TTC549 (cell line): ENCODE data around the gene RDH8.

ENCODE experiments used
- FAIRE-seq: peaks from 2 replicates; lab custom pipeline; 2012; peaks lifted over from hg19 to GRCh38; lab: Jason Lieb, UNC

Gene RDH8, protein sequence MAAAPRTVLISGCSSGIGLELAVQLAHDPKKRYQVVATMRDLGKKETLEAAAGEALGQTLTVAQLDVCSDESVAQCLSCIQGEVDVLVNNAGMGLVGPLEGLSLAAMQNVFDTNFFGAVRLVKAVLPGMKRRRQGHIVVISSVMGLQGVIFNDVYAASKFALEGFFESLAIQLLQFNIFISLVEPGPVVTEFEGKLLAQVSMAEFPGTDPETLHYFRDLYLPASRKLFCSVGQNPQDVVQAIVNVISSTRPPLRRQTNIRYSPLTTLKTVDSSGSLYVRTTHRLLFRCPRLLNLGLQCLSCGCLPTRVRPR

DNA sequence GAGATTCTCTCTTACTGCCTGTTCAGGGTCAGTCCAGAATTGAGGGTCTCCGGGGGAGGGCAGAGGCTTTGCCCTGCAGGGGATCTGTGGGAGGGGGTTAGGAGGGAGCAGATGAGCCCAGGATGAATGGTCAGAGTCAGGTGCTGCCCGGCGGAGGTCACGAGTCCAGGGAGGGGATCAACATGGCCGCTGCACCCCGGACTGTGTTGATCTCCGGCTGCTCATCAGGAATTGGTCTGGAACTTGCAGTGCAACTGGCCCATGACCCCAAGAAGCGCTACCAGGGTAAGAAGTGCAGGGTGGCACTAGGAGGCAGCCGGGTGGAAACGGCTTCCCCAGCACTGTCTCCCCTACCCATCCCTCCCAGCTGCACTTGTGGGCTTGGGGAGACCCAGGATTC lies at the start of gene RDH8:
RDH8 (plus strand) TSS at position 168 of the 400 bp plus-strand sequence; CDS start at position 183, 15 bp downstream.
- FAIRE-seq, result no peak

- FAIRE-seq, result no peak
These were observed 47.3 kb upstream of the RDH8 start for GRCh38 chr19:9966024-9966423.

DNA sequence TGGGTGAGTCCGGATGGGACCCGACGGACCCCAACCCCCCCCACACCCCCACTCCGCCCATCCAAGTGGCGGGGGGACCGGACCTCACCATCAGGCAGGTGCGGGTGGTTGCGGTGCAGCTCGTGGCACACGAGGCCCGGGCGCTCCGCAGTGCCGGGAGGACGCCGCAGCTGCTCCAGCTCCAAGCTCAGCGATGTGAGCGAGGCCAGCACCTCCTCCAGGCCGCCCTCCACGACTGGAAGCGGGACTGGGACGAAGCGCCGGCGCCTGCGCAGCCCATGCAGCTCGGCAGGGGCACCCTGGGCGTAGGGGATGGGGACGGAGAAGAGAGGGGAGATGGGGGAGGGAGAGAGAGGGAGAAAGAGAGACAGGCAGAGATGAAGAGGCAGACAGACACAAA lies 46.8 kb upstream of the RDH8 start:
- FAIRE-seq, result no peak

DNA sequence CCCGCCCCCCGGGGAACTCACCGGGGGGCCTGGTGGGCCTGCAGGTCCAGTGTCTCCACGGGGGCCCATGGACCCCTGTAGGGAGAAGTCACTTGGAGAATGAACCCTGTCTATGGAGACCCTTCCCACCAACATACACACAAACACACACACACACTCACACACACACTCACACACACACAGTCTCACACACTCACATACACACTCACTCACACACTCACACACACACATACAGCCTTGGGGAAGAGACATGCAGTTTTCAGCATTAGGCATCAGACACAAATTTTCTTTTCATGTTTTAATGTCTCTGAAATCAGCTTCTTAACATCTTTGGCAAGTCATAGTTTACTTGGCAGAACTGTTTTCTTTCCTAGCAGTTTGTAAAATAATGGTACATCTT lies 46.0 kb upstream of the RDH8 start:
- FAIRE-seq, result no peak

DNA sequence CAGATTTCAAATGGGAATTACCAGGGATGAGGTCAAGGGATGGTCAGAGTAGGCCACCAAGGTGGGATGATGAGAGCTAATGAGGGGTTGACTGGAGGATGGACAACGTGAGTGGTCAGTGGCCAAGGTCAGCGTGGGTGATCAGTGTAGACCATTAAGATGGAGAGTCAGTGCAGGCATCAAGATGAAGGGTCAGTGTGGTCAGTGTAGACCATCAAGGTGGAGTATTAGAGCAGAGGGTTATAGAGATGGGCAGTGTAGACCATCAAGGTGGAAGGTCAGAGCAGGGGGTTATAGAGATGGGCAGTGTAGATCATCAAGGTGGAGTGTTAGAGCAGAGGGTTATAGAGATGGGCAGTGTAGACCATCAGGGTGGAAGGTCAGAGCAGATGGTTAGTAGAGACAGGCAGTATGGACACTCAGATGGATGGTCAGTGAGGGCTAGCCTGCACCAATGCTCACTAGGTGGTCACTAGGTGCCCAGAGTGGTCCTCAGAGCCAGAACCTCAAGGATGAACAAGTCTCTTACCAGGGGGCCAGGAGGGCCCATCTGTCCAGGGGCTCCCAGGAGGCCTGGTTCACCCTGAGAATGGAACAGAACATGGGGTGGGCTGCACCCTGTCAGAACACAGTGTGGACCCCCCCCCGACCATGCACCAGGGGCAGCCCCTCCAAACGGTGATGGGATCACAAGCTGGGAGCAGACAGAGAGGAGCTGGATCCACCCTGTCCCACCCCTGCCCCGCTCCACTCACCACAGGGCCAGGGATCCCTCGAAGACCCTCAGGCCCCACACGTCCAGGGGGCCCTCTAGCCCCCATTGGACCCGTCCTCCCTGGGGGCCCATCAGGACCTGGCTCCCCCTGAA lies 44.2 kb upstream of the RDH8 start:
- FAIRE-seq, result no peak

DNA sequence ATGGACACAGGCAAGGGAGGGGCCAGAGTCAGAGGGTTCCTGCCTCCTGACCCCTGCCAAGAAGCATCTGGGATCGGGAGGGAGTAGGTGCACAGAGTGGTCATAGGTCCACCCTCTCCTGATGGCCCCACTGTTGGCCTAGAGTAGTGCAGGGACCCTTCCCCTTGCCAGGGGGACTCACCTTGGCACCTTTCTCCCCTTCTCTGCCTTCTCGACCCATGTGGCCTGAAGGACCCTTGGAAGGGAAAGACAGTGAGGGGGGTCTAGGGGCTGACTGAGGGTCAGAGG lies 43.7 kb upstream of the RDH8 start:
- FAIRE-seq, result no peak

GRCh38 chr19:9970481-9970880 lies 42.8 kb upstream of the RDH8 start:
- no peak for FAIRE-seq

DNA sequence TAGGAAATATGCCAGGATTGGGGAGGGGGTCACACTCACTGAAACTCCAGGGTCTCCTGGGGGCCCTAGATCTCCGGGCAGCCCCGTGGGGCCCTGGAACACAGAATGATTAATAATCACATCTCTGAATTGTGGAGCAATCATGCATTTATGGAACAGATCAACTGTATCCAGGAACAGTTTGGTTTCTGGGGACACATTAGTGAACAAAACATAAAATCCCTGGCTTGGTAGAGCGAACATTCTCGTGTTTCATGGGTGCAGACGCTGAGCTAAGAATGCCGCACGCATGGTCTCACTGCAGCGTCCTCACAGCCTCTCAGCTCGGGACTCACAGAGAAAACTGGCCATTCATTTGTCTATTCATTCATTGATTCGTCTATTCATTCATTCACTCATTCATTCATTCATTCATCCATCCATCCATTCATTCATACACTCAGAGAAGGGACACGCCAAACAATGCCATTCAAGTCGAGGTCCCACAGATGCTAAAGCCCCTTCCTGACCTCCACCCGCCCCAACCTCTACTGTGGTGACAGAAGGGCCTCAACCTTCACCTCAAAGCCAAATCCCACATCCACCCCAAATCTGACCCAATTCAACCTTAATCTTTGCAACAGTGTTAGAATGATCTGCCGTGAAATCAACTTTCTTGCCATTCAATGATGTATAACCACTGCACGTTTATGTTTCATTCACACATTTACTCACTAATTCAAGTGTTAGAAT lies 42.0 kb upstream of the RDH8 start:
- no peak for FAIRE-seq

- FAIRE-seq, result no peak
These were observed 41.2 kb upstream of the RDH8 start for GRCh38 chr19:9972103-9972502.

DNA sequence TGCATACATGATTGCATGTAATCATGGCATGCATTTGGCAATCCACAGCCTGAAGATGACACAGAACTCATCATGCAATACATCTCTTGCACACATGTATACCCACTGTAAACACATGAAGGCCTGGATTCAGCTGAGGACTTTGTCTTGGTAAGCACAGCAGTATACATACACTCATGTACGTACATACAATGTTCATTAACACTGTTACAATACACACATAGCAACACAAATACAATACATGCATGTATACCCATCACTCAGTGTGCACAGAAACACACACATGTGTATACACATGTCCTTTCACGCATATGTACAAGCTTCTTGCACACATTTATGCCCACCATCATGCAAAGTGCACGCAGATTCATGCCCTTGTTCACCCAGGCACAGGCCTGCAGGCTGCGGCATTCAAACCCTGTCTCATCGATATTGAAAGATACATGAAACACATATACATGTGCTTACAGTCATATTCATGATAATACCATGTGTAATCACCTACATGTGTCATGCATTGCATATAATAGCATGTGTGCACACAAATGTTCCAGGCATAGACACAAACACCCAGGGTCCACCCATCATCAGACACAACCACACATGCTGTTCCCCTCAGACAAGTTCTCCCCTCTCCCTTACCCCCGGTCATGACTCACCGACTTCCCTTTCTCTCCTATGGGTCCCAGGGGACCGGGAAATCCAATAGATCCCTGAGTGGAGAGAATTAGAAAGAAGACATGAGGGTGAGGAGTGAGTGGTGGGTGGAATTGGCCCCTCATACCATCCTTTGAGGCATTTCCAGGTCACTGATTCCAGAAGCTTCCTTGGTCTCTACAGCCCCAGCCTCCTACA lies 31.6 kb upstream of the RDH8 start:
- FAIRE-seq, result no peak

DNA sequence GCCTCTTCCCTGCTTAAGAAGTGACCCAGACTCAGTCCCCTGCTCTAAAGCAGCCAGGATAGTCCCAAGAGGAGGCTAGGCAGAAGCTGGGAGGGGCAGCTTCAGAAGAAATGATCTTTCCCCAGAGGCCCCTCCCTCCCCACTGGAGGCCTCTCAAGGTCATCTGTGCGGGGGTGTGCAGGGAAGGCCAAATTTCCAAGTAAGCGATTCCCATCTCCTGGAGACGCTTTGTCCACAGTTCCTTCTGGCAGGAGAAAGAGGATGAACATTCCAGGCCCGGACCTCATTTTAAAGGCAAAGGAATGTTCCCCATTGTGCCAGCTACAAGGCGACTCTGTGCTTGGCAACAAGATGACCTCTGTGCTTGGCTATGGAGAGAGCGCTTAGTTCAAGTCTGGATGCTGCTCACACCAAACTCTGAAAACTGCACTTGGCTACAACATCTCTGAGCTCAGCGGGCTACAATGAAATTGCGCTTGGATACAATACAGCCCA lies 26.4 kb upstream of the RDH8 start:
- FAIRE-seq, result no peak

GRCh38 chr19:9989504-9989903 lies 23.8 kb upstream of the RDH8 start:
- no peak for FAIRE-seq

GRCh38 chr19:9991425-9992191 lies 21.7 kb upstream of the RDH8 start:
- FAIRE-seq, result no peak

GRCh38 chr19:9995084-9995483 lies 18.2 kb upstream of the RDH8 start:
- FAIRE-seq, result no peak

GRCh38 chr19:9995999-9996398 lies 17.3 kb upstream of the RDH8 start:
- no peak for FAIRE-seq

GRCh38 chr19:9996541-9996940 lies 16.7 kb upstream of the RDH8 start:
- no peak for FAIRE-seq

DNA sequence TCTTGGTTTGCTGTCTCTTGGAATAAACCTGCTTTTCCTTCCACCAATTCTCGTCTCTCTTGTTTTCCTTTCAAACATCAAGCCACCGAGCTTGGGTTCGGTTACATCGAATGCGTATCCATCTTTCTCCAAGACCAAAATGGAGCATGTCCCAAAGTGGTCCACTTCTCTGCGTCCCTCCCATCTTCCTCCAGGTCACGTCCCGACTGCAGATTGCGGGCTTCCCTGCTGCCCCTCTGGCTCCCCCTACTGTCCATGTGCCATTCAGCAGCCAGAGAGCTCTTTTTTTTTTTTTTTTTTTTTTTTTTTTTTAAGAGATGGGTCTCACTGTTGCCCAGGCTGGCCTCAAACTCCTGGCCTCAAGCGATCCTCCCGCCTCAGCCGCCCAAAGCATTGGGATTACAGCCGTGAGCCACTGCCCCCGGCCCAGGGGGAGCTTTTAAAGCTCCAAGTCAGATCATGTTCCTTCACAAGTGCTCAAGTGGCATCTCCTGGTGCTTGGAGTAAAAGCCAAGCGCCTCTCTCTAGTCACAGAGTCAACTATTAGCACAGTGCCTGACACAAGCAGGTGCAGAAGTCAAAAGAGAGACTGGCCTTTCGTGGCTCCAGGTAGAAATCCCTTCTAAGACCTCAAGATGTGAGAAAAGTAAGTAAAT lies 13.0 kb upstream of the RDH8 start:
- FAIRE-seq, result peak; percentile 40

DNA sequence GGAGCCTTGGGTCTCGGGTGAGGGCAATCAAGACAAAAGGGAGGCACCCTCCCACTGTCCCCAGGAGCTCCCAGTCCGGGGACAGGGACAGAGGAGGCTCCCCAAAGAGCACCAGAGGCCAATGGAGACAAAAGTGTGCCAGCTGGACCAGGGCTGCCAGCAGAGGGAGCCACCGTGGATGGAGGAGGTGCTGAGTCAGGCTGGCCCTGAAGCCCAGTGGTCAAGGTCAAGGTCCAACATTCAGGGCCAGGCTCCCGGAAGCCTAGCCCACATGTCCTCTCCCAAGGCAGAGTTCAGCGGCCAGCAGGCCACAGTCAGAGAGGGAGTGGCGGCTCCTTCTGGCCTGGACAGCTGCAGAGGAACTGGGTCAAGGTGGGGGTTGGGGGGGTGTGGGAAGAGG lies 11.4 kb upstream of the RDH8 start:
- FAIRE-seq, result no peak

- no peak for FAIRE-seq
These were observed 10.0 kb upstream of the RDH8 start for GRCh38 chr19:10003271-10003670.

DNA sequence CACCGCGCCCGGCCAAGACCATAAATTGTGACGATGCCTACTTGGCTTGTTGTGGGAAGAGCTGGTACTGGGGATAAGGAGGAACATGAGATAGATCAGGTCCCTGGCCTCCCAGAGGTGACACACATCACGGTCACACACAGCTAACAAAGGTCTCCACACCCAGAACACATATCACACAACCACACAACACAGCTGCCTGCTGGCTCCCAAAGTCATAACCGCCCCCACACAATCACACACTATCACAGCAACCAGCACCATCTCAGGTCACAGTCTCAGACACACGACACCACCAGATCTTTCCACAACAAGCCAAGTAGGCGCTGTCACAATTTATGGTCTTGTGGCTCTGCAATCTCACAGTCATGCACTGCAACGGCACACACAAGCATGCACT lies 8.7 kb upstream of the RDH8 start:
- FAIRE-seq, result no peak
